Measurements from ENCODE around the gene PCDHGA8. TPM values are rescaled to one million over a fixed set of nuclear protein-coding genes. Genes with fewer than 3 reads are reported as not detected.

Gene PCDHGA8
- total and polyA plus RNA-seq, 2 of the 13 experiments (the other 11 are each of a cell fraction or from before 2014, with no cell fraction given), result 0.05 to 0.29 TPM

DNA sequence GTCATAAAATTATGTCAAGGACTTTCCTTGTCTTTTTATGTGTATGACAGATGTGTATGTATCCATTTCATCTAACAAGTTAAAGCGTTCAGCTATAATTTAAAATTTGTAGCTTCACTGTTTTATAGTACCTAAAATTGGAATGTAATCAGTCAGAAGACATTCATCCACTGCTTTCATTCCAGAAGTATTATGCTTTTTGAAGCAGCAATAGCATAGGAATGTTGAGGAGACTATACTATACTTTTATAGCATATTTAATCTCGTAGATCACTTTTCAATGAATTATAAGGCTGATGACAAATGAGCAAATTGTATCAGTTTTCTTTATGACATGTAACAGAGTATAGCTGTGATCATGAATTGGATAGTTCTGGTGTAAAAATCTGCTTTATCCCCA, 44.8 kb downstream of the PCDHGA8 start:
- TF ChIP-seq ZBTB38 (CRISPR knock-in tag; IDR thresholded peaks at IDR 0.05), result no peak
- TF ChIP-seq HNRNPL (IDR thresholded peaks at IDR 0.05; ENCODE audit: low read depth, low read length), result no peak
- WGBS (ENCODE audit: low lambda C conversion rate), result 9% methylated on average over 2 of the region's 2 CpGs
- no TSS peak for BruUV-seq (replicated peaks)
- no peaks in the 10 kb centered on the region for H3K36me3 ChIP-seq (replicated peaks in 1 of 2; ENCODE audit: control insufficient read depth in 1 of 2, insufficient read depth in 2 of 2, low read length in 2 of 2)
- H3K9ac ChIP-seq (ENCODE audit: insufficient read depth, low read depth, low read length), result no peak overlapping the region
- no peak overlapping the region for H2AFZ ChIP-seq (ENCODE audit: low read length)
- no peaks in the 10 kb centered on the region for H4K20me1 ChIP-seq (ENCODE audit: insufficient read depth, low read length)
- ATAC-seq, result no peak
- peaks cover 1% of the 10 kb centered on the region; the same call in 1 of the 2 replicates for H3K9me3 ChIP-seq (ENCODE audit: low read length)
- DNase-seq (ENCODE audit: low spot score), result no peak
- no peak overlapping the region for H3K27ac ChIP-seq (ENCODE audit: extremely low read length, insufficient read depth, low read length)
- H3K4me2 ChIP-seq (ENCODE audit: low read depth, low read length), result no peak overlapping the region
- no peaks in the 10 kb centered on the region for H3K79me2 ChIP-seq (ENCODE audit: insufficient read depth, low read length)
- POLR2A ChIA-PET, result no interaction called here
- no peak for FAIRE-seq
- intact Hi-C loops (cut with micrococcal nuclease; ENCODE audit: unreplicated experiment) (no loop called here), in situ Hi-C loops (cut with HindIII; ENCODE audit: extremely low pct_ligation_motif_present, low pct_unique_long_range_greater_than_20kb) (no loop called here)
- no peaks in the 10 kb centered on the region for H3K27me3 ChIP-seq (ENCODE audit: control insufficient read depth in 1 of 2, insufficient read depth in 2 of 2, low read length in 2 of 2)
- CTCF ChIA-PET (ENCODE audit: low intra/inter-chr PET ratio, low total read pairs), result no interaction called here
- no peaks in the 10 kb centered on the region for H3K4me1 ChIP-seq (ENCODE audit: insufficient read depth, low read length)
- no peak overlapping the region for H3K4me3 ChIP-seq (replicated peaks in 1 of 3; ENCODE audit: insufficient read depth in 1 of 3, low read depth in 2 of 3, low read length in 3 of 3)

DNA sequence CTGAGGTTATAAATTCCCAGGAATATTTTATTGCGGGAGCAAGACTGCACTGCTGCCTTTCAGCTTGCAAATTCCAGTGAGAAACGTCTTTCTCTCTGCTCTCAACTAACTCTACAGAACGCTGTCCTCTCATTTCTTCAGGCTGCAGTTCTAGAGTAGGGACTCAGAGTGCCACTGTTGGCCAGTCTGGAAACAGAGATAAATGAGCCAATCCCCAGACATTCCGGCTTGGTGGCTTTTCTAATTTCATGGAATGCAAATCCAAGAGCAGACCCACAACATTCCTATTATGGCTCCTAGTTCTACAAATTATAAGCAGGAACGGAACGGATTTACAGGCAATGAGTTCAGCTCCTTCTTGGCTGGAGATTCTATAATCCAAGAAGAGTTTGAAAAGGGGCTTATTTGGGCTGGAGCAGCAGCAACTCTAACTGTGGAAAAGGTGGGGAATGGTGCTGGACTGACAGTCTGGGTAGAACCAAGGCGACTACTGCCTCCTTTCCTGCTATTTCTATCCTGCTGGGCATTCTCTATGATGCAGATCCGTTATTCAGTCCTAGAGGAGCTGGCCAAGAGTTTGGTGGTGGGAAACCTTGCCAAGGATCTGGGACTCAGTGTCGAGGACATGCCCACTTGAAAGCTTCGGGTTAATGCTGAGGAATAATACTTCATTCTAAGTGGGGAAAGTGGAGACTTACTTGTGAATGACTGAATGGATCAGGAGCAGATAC, 47.1 kb downstream of the PCDHGA8 start:
- no peak for FAIRE-seq
- Histone ChIP-seq H4K20me1 (ENCODE audit: insufficient read depth, low read length) (no peaks in the 10 kb centered on the region), H3K27ac (ENCODE audit: extremely low read length, insufficient read depth, low read length) (no peak overlapping the region), H3K4me2 (ENCODE audit: low read depth, low read length) (no peak overlapping the region), H3K4me3 (replicated peaks in 1 of 3; ENCODE audit: insufficient read depth in 1 of 3, low read depth in 2 of 3, low read length in 3 of 3) (no peak overlapping the region), H3K27me3 (ENCODE audit: control insufficient read depth in 1 of 2, insufficient read depth in 2 of 2, low read length in 2 of 2) (no peaks in the 10 kb centered on the region), H2AFZ (ENCODE audit: low read length) (no peak overlapping the region), H3K79me2 (ENCODE audit: insufficient read depth, low read length) (no peaks in the 10 kb centered on the region), H3K9me3 (ENCODE audit: low read length) (no peaks in the 10 kb centered on the region), H3K9ac (ENCODE audit: insufficient read depth, low read depth, low read length) (no peak overlapping the region), H3K36me3 (replicated peaks in 1 of 2; ENCODE audit: control insufficient read depth in 1 of 2, insufficient read depth in 2 of 2, low read length in 2 of 2) (no peaks in the 10 kb centered on the region), H3K4me1 (ENCODE audit: insufficient read depth, low read length) (no peaks in the 10 kb centered on the region)
- intact Hi-C loops (cut with micrococcal nuclease; ENCODE audit: unreplicated experiment) (no loop called here), in situ Hi-C loops (cut with HindIII; ENCODE audit: extremely low pct_ligation_motif_present, low pct_unique_long_range_greater_than_20kb) (no loop called here)
- no TSS peak for BruUV-seq (replicated peaks)
- WGBS (ENCODE audit: low lambda C conversion rate), result 9% methylated on average over 10 of the region's 10 CpGs
- no peak for ATAC-seq
- ChIA-PET POLR2A (no interaction called here), CTCF (ENCODE audit: low intra/inter-chr PET ratio, low total read pairs) (no interaction called here)
- TF ChIP-seq ZNF792 (CRISPR knock-in tag; IDR thresholded peaks at IDR 0.05), result no peak
- TF ChIP-seq, protein P1, sequence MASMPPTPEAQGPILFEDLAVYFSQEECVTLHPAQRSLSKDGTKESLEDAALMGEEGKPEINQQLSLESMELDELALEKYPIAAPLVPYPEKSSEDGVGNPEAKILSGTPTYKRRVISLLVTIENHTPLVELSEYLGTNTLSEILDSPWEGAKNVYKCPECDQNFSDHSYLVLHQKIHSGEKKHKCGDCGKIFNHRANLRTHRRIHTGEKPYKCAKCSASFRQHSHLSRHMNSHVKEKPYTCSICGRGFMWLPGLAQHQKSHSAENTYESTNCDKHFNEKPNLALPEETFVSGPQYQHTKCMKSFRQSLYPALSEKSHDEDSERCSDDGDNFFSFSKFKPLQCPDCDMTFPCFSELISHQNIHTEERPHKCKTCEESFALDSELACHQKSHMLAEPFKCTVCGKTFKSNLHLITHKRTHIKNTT (CRISPR knock-in tag; IDR thresholded peaks at IDR 0.05), result no peak
- no peak for DNase-seq (ENCODE audit: low spot score)

All from HepG2 (cell line).